ENCODE results near the gene DMRT3. TPM values are rescaled to one million over a fixed set of nuclear protein-coding genes. Genes with fewer than 3 reads are reported as not detected.

The DMRT3 gene
- polyA plus RNA-seq, 1 donor from 2014 or later, result not detected

DNA sequence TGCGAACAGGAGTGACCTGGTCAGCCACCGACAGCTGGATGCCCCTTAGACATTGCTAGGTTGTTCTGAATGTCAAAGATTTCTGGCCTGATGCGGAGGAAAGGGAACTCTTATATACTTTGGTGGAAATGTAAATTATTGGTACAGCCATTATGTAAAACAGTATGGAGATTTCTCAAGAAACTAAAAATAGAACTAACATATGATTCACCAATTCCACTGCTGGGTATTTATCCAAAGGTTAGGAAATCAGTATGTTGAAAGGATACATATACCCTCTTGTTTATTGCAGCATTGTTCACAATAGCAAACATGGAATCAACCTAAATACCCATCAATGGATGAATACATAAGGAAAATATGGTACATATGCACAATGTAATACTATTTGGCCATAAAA, 31.8 kb downstream of the DMRT3 start:
- Histone ChIP-seq H3F3A (ENCODE audit: insufficient read depth, low read length, poor library complexity, severe bottlenecking) (no peaks in the 10 kb centered on the region), H3K9ac (ENCODE audit: low read length) (no peak overlapping the region), H3K36me3 (ENCODE audit: insufficient read depth, low read length) (no peaks in the 10 kb centered on the region), H3K9me2 (ENCODE audit: insufficient read depth, low read length) (no peaks in the 10 kb centered on the region), H2AFZ (ENCODE audit: low read depth, low read length) (no peak overlapping the region), H3K9me3 (ENCODE audit: low read length) (no peaks in the 10 kb centered on the region), H3K27ac (ENCODE audit: low read length) (no peak overlapping the region), H4K20me1 (ENCODE audit: insufficient read depth) (no peaks in the 10 kb centered on the region), H3K27me3 (ENCODE audit: insufficient read depth, low read depth, low read length) (no peaks in the 10 kb centered on the region), H3K4me2 (ENCODE audit: low read length) (no peak overlapping the region), H3K4me3 (ENCODE audit: low read length) (no peak overlapping the region), H3K79me2 (replicated peaks; ENCODE audit: insufficient read depth, low read length) (no peaks in the 10 kb centered on the region)
- TF ChIP-seq POLR2AphosphoS5 (IDR thresholded peaks at IDR 0.05), result no peak

GRCh38 chr9:1009101-1009707, 32.7 kb downstream of the DMRT3 start:
- no peak overlapping the region for H3K4me2 ChIP-seq (ENCODE audit: low read length)

DNA sequence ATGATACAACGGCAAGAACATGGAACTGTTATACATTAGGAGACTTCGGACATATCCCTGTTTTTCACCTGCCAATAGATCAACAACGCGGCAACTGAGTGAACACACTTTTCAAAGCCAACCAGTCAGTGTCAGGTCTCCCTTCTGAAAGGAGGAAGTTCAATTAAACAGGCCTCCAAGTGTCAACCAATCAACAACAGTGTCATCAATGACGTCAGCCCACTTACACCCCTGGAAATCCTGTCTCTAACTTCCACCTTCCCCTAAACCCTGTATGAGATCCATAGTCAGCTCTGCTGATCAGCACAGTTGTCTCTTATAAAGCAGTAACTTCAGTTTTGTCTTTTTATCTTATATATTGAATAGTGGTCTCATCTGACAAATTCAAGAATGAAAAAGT, 36.6 kb downstream of the DMRT3 start:
- no peak overlapping the region for H3K4me2 ChIP-seq (ENCODE audit: low read length)
- H3K36me3 ChIP-seq (ENCODE audit: insufficient read depth, low read length), result no peaks in the 10 kb centered on the region
- H3K27ac ChIP-seq (ENCODE audit: low read length), result no peak overlapping the region
- H2AFZ ChIP-seq (ENCODE audit: low read depth, low read length), result no peak overlapping the region
- H3K4me3 ChIP-seq (ENCODE audit: low read length), result no peak overlapping the region
- H3F3A ChIP-seq (ENCODE audit: insufficient read depth, low read length, poor library complexity, severe bottlenecking), result no peaks in the 10 kb centered on the region
- no peaks in the 10 kb centered on the region for H3K9me3 ChIP-seq (ENCODE audit: low read length)
- H3K27me3 ChIP-seq (ENCODE audit: insufficient read depth, low read depth, low read length), result no peaks in the 10 kb centered on the region
- H3K9me2 ChIP-seq (ENCODE audit: insufficient read depth, low read length), result no peaks in the 10 kb centered on the region
- H4K20me1 ChIP-seq (ENCODE audit: insufficient read depth), result no peaks in the 10 kb centered on the region
- no peaks in the 10 kb centered on the region for H3K79me2 ChIP-seq (replicated peaks; ENCODE audit: insufficient read depth, low read length)
- no peak overlapping the region for H3K9ac ChIP-seq (ENCODE audit: low read length)
- TF ChIP-seq RAD21 (conservative IDR thresholded peaks at IDR 0.05), result no peak
- TF ChIP-seq TAF1 (IDR thresholded peaks at IDR 0.05; ENCODE audit: low read depth), result no peak
- TF ChIP-seq, protein P1, sequence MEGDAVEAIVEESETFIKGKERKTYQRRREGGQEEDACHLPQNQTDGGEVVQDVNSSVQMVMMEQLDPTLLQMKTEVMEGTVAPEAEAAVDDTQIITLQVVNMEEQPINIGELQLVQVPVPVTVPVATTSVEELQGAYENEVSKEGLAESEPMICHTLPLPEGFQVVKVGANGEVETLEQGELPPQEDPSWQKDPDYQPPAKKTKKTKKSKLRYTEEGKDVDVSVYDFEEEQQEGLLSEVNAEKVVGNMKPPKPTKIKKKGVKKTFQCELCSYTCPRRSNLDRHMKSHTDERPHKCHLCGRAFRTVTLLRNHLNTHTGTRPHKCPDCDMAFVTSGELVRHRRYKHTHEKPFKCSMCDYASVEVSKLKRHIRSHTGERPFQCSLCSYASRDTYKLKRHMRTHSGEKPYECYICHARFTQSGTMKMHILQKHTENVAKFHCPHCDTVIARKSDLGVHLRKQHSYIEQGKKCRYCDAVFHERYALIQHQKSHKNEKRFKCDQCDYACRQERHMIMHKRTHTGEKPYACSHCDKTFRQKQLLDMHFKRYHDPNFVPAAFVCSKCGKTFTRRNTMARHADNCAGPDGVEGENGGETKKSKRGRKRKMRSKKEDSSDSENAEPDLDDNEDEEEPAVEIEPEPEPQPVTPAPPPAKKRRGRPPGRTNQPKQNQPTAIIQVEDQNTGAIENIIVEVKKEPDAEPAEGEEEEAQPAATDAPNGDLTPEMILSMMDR (IDR thresholded peaks at IDR 0.05; ENCODE audit: poor library complexity, severe bottlenecking), result no peak
- no peak for TF ChIP-seq MXI1 (conservative IDR thresholded peaks at IDR 0.05; ENCODE audit: poor library complexity, severe bottlenecking)
- TF ChIP-seq POLR2AphosphoS5 (IDR thresholded peaks at IDR 0.05), result no peak
- no peak for TF ChIP-seq EP300 (conservative IDR thresholded peaks at IDR 0.05; ENCODE audit: poor library complexity, severe bottlenecking)
- TF ChIP-seq, protein P2, sequence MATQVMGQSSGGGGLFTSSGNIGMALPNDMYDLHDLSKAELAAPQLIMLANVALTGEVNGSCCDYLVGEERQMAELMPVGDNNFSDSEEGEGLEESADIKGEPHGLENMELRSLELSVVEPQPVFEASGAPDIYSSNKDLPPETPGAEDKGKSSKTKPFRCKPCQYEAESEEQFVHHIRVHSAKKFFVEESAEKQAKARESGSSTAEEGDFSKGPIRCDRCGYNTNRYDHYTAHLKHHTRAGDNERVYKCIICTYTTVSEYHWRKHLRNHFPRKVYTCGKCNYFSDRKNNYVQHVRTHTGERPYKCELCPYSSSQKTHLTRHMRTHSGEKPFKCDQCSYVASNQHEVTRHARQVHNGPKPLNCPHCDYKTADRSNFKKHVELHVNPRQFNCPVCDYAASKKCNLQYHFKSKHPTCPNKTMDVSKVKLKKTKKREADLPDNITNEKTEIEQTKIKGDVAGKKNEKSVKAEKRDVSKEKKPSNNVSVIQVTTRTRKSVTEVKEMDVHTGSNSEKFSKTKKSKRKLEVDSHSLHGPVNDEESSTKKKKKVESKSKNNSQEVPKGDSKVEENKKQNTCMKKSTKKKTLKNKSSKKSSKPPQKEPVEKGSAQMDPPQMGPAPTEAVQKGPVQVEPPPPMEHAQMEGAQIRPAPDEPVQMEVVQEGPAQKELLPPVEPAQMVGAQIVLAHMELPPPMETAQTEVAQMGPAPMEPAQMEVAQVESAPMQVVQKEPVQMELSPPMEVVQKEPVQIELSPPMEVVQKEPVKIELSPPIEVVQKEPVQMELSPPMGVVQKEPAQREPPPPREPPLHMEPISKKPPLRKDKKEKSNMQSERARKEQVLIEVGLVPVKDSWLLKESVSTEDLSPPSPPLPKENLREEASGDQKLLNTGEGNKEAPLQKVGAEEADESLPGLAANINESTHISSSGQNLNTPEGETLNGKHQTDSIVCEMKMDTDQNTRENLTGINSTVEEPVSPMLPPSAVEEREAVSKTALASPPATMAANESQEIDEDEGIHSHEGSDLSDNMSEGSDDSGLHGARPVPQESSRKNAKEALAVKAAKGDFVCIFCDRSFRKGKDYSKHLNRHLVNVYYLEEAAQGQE (IDR thresholded peaks at IDR 0.05; ENCODE audit: borderline replicate concordance), result no peak

More at GRCh38 chr9:1009101-1009707, 32.7 kb downstream of the DMRT3 start:
- TF ChIP-seq, protein P2 (IDR thresholded peaks at IDR 0.05; ENCODE audit: borderline replicate concordance), result no peak
- TF ChIP-seq, protein P1 (IDR thresholded peaks at IDR 0.05; ENCODE audit: poor library complexity, severe bottlenecking), result peak; percentile 96
- TF ChIP-seq EZH2 (IDR thresholded peaks at IDR 0.05; ENCODE audit: borderline replicate concordance, insufficient read depth, low read length, poor library complexity, severe bottlenecking) (no peak), RAD21 (conservative IDR thresholded peaks at IDR 0.05) (peak; percentile 98), SMC3 (conservative IDR thresholded peaks at IDR 0.05; ENCODE audit: poor library complexity) (peak; percentile 95)
- H3K27ac ChIP-seq (ENCODE audit: low read length), result no peak overlapping the region
- no peaks in the 10 kb centered on the region for H3K79me2 ChIP-seq (replicated peaks; ENCODE audit: insufficient read depth, low read length)
- no peaks in the 10 kb centered on the region for H3K9me2 ChIP-seq (ENCODE audit: insufficient read depth, low read length)
- H3K9me3 ChIP-seq (ENCODE audit: low read length), result no peaks in the 10 kb centered on the region
- no peak overlapping the region for H3K9ac ChIP-seq (ENCODE audit: low read length)
- no peak overlapping the region for H2AFZ ChIP-seq (ENCODE audit: low read depth, low read length)
- no peaks in the 10 kb centered on the region for H3F3A ChIP-seq (ENCODE audit: insufficient read depth, low read length, poor library complexity, severe bottlenecking)
- H4K20me1 ChIP-seq (ENCODE audit: insufficient read depth), result no peaks in the 10 kb centered on the region
- no peaks in the 10 kb centered on the region for H3K27me3 ChIP-seq (ENCODE audit: insufficient read depth, low read depth, low read length)
- no peaks in the 10 kb centered on the region for H3K36me3 ChIP-seq (ENCODE audit: insufficient read depth, low read length)
- no peak overlapping the region for H3K4me3 ChIP-seq (ENCODE audit: low read length)

Data from neural cell (in vitro differentiated cells).